HG02943 (cell line): ENCODE results near the gene TMED8.
"Not testable (repeated sequence)": the region's sequence is repeated elsewhere in the genome, so short reads cannot be mapped to it uniquely, and the experiment has no call there.

Experiments used
- ATAC-seq: cut with Tn5 transposase; IDR thresholded peaks from one replicate; pipeline ENCODE4 v1.9.1; 2021; ENCODE audit warnings: mild to moderate bottlenecking, low read depth, moderate library complexity; ENCODE audit not compliant: unreplicated experiment

Gene TMED8

DNA sequence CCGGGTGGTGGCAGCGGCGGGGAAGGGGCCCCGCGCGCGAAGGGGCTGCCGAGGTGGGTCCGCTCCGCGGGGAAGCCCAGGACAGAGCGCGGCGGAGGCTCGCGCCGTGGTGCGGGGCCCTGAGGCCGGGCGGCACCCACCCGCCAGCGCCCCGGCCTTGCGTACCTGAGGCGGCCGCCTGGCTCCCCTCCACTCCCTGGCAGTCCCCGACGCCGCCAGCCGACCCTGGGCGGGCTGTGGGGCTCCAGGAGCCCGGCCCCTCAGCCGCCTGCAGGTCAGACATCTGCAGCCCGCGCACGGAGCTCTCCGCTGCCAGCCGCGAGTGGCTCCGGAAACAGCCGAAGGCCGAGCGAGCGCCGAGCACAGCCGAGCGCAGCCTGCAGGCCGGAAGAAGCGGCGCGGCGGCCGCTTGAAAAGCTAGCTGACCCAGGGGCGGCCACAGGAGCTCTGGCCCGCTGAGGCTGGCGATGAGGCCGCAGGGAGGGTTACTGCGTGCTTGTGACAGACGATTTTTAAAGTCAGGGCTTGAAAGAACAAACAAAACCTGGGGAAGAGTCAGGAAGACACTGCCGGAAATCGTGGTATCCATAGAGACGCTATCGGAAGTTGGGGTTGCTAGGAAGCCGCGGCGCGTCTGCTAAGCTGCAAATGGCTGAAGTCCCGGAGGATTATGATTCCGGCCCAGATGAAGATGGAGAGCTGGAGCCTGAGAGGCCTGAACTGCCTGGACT lies at the start of gene TMED8, which contains the start of gene SAMD15:
TMED8 (minus strand) TSS at position 324 of the 731 bp plus-strand sequence; CDS start at position 283, 41 bp downstream.
SAMD15 (plus strand) TSS at position 609 of the 731 bp plus-strand sequence; CDS start at position 649, 40 bp downstream.
- peak; percentile 85 for ATAC-seq

GRCh38 chr14:77426396-77426795 lies 49.5 kb upstream of the TMED8 start:
- ATAC-seq, result no peak

DNA sequence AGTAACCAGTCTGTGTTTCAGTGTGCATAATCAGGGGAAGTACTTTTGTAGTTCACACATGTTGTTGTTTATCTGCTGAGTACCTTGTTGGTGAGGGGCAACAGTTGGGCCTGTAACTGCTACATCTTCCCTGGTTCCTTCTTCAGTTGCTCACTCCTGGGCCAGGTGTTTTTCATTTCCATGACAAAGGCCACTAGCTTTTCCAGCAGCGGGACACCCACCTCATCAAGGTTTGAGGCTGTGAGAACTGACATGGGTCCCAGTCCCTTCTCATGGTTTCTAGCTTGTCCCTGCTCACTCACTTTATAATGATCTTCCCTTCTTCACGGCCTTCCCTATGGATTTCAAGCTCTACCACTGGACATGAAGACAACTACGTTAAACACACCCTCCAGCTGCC lies 48.0 kb upstream of the TMED8 start:
- no peak for ATAC-seq

DNA sequence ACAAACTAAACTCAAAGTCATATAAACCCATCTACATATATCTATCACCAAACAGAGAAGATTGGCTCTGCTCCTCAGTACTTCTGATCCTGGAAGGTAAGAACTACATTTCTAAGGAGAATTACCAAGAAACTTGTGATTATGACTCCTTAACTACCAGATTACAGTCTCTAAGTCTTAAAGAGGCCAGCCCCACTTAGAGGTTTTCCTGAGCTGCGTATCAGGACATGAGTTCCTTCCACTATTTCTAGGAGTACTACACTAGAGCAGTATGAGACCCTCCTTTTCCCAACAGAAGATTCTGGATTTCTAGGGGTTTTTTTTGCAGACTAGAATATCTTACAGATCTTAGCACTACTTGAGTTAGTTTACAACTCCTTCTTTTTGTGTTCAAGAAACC lies 46.5 kb upstream of the TMED8 start, which contains the start of gene NOXRED1:
NOXRED1 (minus strand) TSS at position 101 of the 400 bp plus-strand sequence. CDS start 634 bp downstream, outside the sequence.
- no peak for ATAC-seq

GRCh38 chr14:77421201-77421600 lies 44.3 kb upstream of the TMED8 start:
- no peak for ATAC-seq

GRCh38 chr14:77416836-77417235 lies 39.9 kb upstream of the TMED8 start:
- ATAC-seq, result no peak

- not testable (repeated sequence) for ATAC-seq
Observed at GRCh38 chr14:77416098-77416497, 39.2 kb upstream of the TMED8 start.

GRCh38 chr14:77415403-77416030 lies 38.6 kb upstream of the TMED8 start:
- ATAC-seq, result not testable (repeated sequence)

DNA sequence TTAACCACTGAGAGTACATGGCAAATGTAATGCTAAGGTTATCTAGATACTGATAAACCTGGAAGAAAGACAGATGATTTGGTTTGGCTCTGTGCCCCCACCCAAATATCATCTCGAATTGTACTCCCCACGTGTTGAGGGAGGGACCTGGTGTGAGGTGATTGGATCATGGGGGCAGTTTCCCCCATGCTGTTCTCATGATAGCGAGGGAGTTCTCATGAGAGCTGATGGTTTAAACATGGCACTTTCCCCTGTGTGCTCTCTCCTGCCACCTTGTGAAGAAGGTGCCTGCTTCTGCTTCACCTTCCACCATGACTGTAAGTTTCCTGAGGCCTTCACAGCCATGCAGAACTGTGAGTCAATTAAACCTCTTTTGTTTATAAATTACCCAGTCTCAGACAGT lies 32.2 kb upstream of the TMED8 start:
- ATAC-seq, result no peak

GRCh38 chr14:77407158-77407557 lies 30.3 kb upstream of the TMED8 start:
- ATAC-seq, result no peak

- no peak for ATAC-seq
Observed at GRCh38 chr14:77406718-77407117, 29.8 kb upstream of the TMED8 start.

DNA sequence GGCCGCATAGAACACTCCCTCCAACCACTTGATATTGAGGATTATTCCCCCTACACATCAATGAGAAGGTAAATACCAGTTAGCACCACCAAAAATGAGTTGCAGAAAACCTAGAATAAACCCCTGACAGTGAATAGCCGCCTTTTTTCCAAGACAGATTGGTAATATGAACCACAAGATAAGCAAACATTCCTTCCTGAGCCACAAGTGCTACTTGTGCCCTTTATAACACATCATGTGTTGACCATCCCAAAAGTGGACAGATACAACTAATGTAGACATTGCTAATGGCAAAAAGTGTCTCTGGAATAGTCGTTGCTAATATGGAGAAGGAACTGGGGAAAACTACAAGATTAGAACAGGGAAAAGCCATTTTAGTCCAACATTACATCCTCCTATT lies 29.2 kb upstream of the TMED8 start:
- no peak for ATAC-seq

DNA sequence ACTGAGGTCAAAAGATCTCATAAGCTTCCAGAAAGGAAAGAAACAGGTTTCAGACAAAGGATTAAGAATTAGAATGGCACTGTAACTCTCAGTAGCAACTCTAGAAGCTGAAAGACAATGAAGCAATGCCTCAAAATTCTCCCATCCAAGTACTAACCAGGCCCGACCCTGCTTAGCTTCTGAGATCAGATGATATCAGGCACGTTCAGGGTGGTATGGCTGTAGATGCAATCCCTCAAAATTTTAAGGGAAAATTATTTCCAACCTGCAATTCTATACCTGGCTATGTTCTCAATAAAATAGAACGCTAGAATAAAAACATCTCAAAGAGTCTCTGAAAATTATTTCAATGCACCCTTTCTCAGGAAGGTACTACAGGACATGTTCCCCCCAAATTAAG lies 26.9 kb upstream of the TMED8 start:
- ATAC-seq, result no peak

- ATAC-seq, result no peak
Observed at GRCh38 chr14:77400216-77400615, 23.3 kb upstream of the TMED8 start.

GRCh38 chr14:77390188-77390587 lies 13.3 kb upstream of the TMED8 start:
- no peak for ATAC-seq

DNA sequence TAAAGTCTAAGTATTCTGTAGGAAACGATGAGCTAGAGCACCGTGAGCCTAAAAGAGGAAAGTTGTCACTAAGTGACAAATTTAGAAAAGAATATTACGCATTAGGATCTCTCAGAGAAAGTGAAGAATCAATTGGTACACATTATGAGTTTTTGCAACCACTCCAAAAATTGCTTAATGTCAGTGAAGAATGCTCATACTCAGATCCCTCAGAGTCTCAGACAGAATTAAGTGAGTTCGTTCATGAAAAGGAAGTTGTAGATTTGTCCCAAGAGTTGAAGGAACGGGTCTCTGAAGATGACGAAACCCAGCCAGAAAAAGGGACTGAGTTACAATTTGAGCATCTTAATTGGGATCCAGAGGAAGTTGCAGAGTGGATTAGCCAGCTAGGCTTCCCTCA lies 1.8 kb upstream of the TMED8 start:
- no peak for ATAC-seq

DNA sequence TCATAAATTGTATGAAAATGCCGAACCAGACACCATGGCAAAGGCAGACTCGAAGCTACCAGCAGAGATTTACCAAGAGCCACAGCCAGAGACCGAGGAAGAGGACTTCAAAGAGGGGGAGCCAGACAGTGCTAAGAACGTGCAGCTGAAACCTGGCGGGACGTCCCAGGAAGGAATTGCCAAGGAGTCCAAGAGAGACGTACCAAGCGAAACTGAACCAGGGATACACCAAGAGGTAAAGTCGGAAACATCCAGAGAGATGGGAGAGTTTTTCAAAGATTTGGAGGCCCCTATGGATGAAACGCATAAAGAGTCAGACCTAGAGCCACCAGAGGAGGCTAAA lies 579 bp upstream of the TMED8 start:
- ATAC-seq, result no peak

- peak; percentile 17 for ATAC-seq
Observed at GRCh38 chr14:77375973-77376770, 722 bp downstream of the TMED8 start.

- ATAC-seq, result no peak
Observed at GRCh38 chr14:77375164-77375950, 1.5 kb downstream of the TMED8 start.

DNA sequence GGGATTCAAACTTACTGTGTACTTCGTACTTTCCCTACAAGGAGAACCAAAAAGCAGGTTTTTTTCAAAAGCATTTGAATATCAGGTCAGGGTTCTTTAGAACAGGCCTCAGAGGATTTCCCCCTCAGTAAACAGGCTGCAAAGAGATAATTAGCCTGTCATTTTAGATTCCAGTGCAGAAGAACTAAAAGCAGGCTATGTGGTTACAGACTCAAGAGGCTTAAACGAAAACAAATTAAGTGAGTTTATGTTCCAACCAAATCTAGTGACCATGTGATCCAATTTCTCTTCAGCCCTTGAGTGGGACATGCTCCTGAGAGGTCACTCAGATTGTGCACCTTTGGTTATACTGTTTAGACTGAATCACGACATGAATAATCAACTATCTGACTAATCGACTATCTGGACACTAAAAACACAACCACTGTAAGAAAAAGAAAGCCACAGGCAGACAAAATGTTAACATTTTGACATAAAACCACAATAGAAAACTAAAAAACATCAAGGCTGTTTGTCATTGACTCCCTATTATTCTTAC lies 4.5 kb downstream of the TMED8 start:
- no peak for ATAC-seq
